ENCODE measurements around the gene RPL37A.

- TF ChIP-seq CTCF (IDR thresholded peaks at IDR 0.05; ENCODE audit: low read depth, low read length, missing input control), result no peak
- TF ChIP-seq YY1 (IDR thresholded peaks at IDR 0.05), result no peak
- no peak for TF ChIP-seq REST (IDR thresholded peaks at IDR 0.05)
- no peak for TF ChIP-seq ZBTB33 (IDR thresholded peaks at IDR 0.05)
- TF ChIP-seq SP1 (IDR thresholded peaks at IDR 0.05), result no peak
- TF ChIP-seq JUND (IDR thresholded peaks at IDR 0.05), result no peak
- no peak for TF ChIP-seq TAF1 (conservative IDR thresholded peaks at IDR 0.05)
- TF ChIP-seq RAD21 (IDR thresholded peaks at IDR 0.05), result no peak
- no peak for TF ChIP-seq ATF3 (IDR thresholded peaks at IDR 0.05)
- TF ChIP-seq MAX (IDR thresholded peaks at IDR 0.05), result no peak
- no peak for TF ChIP-seq HNF4A (conservative IDR thresholded peaks at IDR 0.05)
Measured at GRCh38 chr2:216469661-216470060, 29.0 kb upstream of the RPL37A start.

Measured in liver (tissue), 3 donors.